KOPT-K1 (cell line): ENCODE data around the gene CDKN1A.

ENCODE experiments used
- H3K27ac ChIP-seq: fragments of 200-600 bp; sonication (generic); 2 replicates; pipeline ENCODE4 v1.5.1; 2016; ENCODE audit warnings: antibody characterized with exemption, mild to moderate bottlenecking, low read depth, low read length; ENCODE audit not compliant: poor library complexity, severe bottlenecking
- H3K36me3 ChIP-seq: fragments of 200-600 bp; sonication (generic); 2 replicates; pipeline ENCODE4 v1.5.1; 2017; ENCODE audit warnings: antibody characterized with exemption, mild to moderate bottlenecking, low read length, moderate library complexity; ENCODE audit not compliant: insufficient read depth
- H3K9me3 ChIP-seq: fragments of 200-600 bp; sonication (generic); 2 replicates; pipeline ENCODE4 v1.5.1; 2017; ENCODE audit warnings: antibody characterized with exemption, low read length, mild to moderate bottlenecking; ENCODE audit not compliant: insufficient read depth, poor library complexity, severe bottlenecking

The CDKN1A gene

GRCh38 chr6:36683145-36683655 is 4.7 kb downstream of the CDKN1A start:
- peak overlapping the region; percentile 34 for H3K27ac ChIP-seq
- no peaks in the 10 kb centered on the region for H3K36me3 ChIP-seq

GRCh38 chr6:36683656-36684446 is 5.3 kb downstream of the CDKN1A start:
- peak overlapping the region; percentile 34 for H3K27ac ChIP-seq
- H3K36me3 ChIP-seq, result no peaks in the 10 kb centered on the region
- no peaks in the 10 kb centered on the region for H3K9me3 ChIP-seq

More at GRCh38 chr6:36683145-36683655, 4.7 kb downstream of the CDKN1A start:
- H3K9me3 ChIP-seq, result no peaks in the 10 kb centered on the region

GRCh38 chr6:36684447-36684812 is 5.9 kb downstream of the CDKN1A start:
- H3K9me3 ChIP-seq, result no peaks in the 10 kb centered on the region
- H3K36me3 ChIP-seq, result no peaks in the 10 kb centered on the region
- no peak overlapping the region for H3K27ac ChIP-seq

GRCh38 chr6:36685166-36685924 is 6.8 kb downstream of the CDKN1A start:
- no peak overlapping the region for H3K27ac ChIP-seq
- no peaks in the 10 kb centered on the region for H3K9me3 ChIP-seq
- no peaks in the 10 kb centered on the region for H3K36me3 ChIP-seq

- Histone ChIP-seq H3K9me3 (no peaks in the 10 kb centered on the region), H3K27ac (no peak overlapping the region), H3K36me3 (no peaks in the 10 kb centered on the region)
Observed at GRCh38 chr6:36685926-36686667, 7.6 kb downstream of the CDKN1A start.

GRCh38 chr6:36686668-36687513 is 8.4 kb downstream of the CDKN1A start:
- H3K27ac ChIP-seq, result no peak overlapping the region
- H3K36me3 ChIP-seq, result no peaks in the 10 kb centered on the region
- no peaks in the 10 kb centered on the region for H3K9me3 ChIP-seq

- Histone ChIP-seq H3K27ac (no peak overlapping the region), H3K9me3 (no peaks in the 10 kb centered on the region), H3K36me3 (no peaks in the 10 kb centered on the region)
Observed at GRCh38 chr6:36688063-36688738, 9.7 kb downstream of the CDKN1A start.

- Histone ChIP-seq H3K27ac (no peak overlapping the region), H3K9me3 (no peaks in the 10 kb centered on the region), H3K36me3 (no peaks in the 10 kb centered on the region)
Observed at GRCh38 chr6:36688739-36689075, 10.2 kb downstream of the CDKN1A start.

- Histone ChIP-seq H3K36me3 (no peaks in the 10 kb centered on the region), H3K9me3 (no peaks in the 10 kb centered on the region), H3K27ac (no peak overlapping the region)
Observed at GRCh38 chr6:36691011-36691410, 12.5 kb downstream of the CDKN1A start.

GRCh38 chr6:36691612-36692011 is 13.1 kb downstream of the CDKN1A start:
- Histone ChIP-seq H3K9me3 (no peaks in the 10 kb centered on the region), H3K36me3 (no peaks in the 10 kb centered on the region), H3K27ac (no peak overlapping the region)

GRCh38 chr6:36692220-36692619 is 13.7 kb downstream of the CDKN1A start:
- Histone ChIP-seq H3K9me3 (no peaks in the 10 kb centered on the region), H3K27ac (no peak overlapping the region)

GRCh38 chr6:36692861-36693702 is 14.6 kb downstream of the CDKN1A start:
- H3K27ac ChIP-seq, result no peak overlapping the region
- no peaks in the 10 kb centered on the region for H3K36me3 ChIP-seq
- H3K9me3 ChIP-seq, result no peaks in the 10 kb centered on the region

More at GRCh38 chr6:36692220-36692619, 13.7 kb downstream of the CDKN1A start:
- H3K36me3 ChIP-seq, result no peaks in the 10 kb centered on the region

GRCh38 chr6:36694616-36695015 is 16.1 kb downstream of the CDKN1A start:
- Histone ChIP-seq H3K36me3 (no peaks in the 10 kb centered on the region), H3K9me3 (no peaks in the 10 kb centered on the region), H3K27ac (no peak overlapping the region)
